Activated T-helper 2 cell treated with anti-CD3 and anti-CD28 coated beads, Interferon-gamma antibody, Interleukin-2, Interleukin-4, amounts not matched to agents 10 μg/mL and 5 μg/mL and 100 μg/mL, durations not matched to agents 14 hours and 24 hours and 36 hours (primary cell): Measurements from ENCODE around the gene LZTS3. TPM values are rescaled to one million over a fixed set of nuclear protein-coding genes. Genes with fewer than 3 reads are reported as not detected.

Experiments used
- DNase-seq: peaks from one replicate; pipeline ENCODE4 v3.0.0; 2021; ENCODE audit warnings: low spot score
- H3K27ac Mint-ChIP-seq: one replicate; pipeline ENCODE4 v1.8.0; 2021; ENCODE audit warnings: mixed read lengths
- H3K27me3 Mint-ChIP-seq: one replicate; pipeline ENCODE4 v1.8.0; 2021; ENCODE audit warnings: low read depth, mixed read lengths
- H3K36me3 Mint-ChIP-seq: one replicate; pipeline ENCODE4 v1.8.0; 2021; ENCODE audit warnings: low read depth, mixed read lengths
- H3K4me1 Mint-ChIP-seq: one replicate; pipeline ENCODE4 v1.8.0; 2021; ENCODE audit warnings: low read depth, mixed read lengths
- H3K4me3 Mint-ChIP-seq: one replicate; pipeline ENCODE4 v1.8.0; 2021; ENCODE audit warnings: low read depth, mild to moderate bottlenecking, moderate library complexity, mixed read lengths
- H3K9me3 Mint-ChIP-seq: one replicate; pipeline ENCODE4 v1.8.0; 2021; ENCODE audit warnings: mixed read lengths
- intact Hi-C: fragments of 100-400 bp; cut with micrococcal nuclease; formaldehyde crosslinking; loops from one replicate; pipeline ENCODE4 v1.15.1; 2023
- total RNA-seq: library from RNA; stranded (reverse); gene quantifications from 2 replicates; pipeline ENCODE4 v1.2.3, GENCODE V29; 2022

The LZTS3 gene
- total RNA-seq, 1 donor from 2014 or later: 0.66 TPM

DNA sequence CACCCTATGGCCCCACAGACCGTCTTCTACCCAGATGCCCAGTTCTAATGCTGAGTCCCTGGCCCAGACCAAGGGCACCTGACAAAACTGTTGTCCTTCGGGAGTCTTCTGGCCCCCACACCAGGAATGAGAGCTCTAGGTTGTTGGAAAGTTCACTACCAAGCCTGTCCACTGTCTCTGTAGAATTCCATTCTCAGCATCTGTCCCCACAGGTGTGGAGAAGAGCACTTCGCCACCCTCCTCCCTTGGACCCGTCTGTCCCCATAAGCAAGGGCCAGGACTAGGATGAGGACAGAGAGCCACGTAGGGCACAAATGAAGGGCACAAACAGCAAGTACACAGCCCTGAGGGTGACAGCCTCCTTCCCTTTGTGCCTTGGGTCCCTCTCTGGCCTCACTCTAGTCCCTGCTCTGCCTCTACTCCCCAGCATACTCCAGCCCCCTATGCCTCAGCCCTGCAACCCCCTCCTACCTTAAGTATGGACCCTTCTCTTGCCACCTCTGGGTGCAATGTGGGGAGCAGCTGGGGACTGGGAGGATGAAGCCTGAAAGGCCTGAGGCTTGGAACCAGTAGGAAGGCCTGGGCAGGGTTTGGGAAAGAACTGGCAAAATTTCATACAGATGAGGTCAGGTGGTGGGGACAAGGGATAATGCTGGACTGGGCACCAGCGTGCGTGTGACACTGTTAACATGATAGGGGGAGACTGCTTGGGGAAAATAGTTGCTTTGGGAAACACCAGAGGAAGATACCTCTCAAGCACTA lies 4.3 kb downstream of the LZTS3 start:
- no peak for DNase-seq
- no peaks in the 10 kb centered on the region for H3K9me3 Mint-ChIP-seq
- H3K27me3 Mint-ChIP-seq: peaks cover 45% of the 10 kb centered on the region
- no peak overlapping the region for H3K27ac Mint-ChIP-seq
- intact Hi-C loops: no loop called here
- H3K36me3 Mint-ChIP-seq: no peaks in the 10 kb centered on the region
- H3K4me3 Mint-ChIP-seq: no peak overlapping the region
- H3K4me1 Mint-ChIP-seq: peaks cover 4% of the 10 kb centered on the region

- intact Hi-C loops: no loop called here
- no peaks in the 10 kb centered on the region for H3K36me3 Mint-ChIP-seq
- peaks cover 43% of the 10 kb centered on the region for H3K27me3 Mint-ChIP-seq
- no peak overlapping the region for H3K4me3 Mint-ChIP-seq
- H3K9me3 Mint-ChIP-seq: no peaks in the 10 kb centered on the region
- peaks cover 4% of the 10 kb centered on the region for H3K4me1 Mint-ChIP-seq
- no peak for DNase-seq
- H3K27ac Mint-ChIP-seq: no peak overlapping the region
Observed at GRCh38 chr20:3168079-3168828, 5.1 kb downstream of the LZTS3 start.

- Mint-ChIP-seq H3K36me3 (no peaks in the 10 kb centered on the region), H3K4me1 (peaks cover 4% of the 10 kb centered on the region), H3K4me3 (no peak overlapping the region), H3K27ac (no peak overlapping the region), H3K27me3 (peaks cover 43% of the 10 kb centered on the region), H3K9me3 (no peaks in the 10 kb centered on the region)
- DNase-seq: no peak
- intact Hi-C loops: no loop called here
Observed at GRCh38 chr20:3167738-3168078, 5.6 kb downstream of the LZTS3 start.

- H3K4me3 Mint-ChIP-seq: no peak overlapping the region
- intact Hi-C loops: no loop called here
- peaks cover 36% of the 10 kb centered on the region for H3K27me3 Mint-ChIP-seq
- H3K27ac Mint-ChIP-seq: no peak overlapping the region
- DNase-seq: no peak
- H3K9me3 Mint-ChIP-seq: no peaks in the 10 kb centered on the region
- H3K36me3 Mint-ChIP-seq: no peaks in the 10 kb centered on the region
- H3K4me1 Mint-ChIP-seq: no peaks in the 10 kb centered on the region
Observed at GRCh38 chr20:3166913-3167342, 6.4 kb downstream of the LZTS3 start.

- Mint-ChIP-seq H3K27ac (no peak overlapping the region), H3K4me3 (no peak overlapping the region), H3K36me3 (no peaks in the 10 kb centered on the region), H3K4me1 (no peaks in the 10 kb centered on the region), H3K27me3 (peaks cover 31% of the 10 kb centered on the region), H3K9me3 (no peaks in the 10 kb centered on the region)
- DNase-seq: no peak
- intact Hi-C loops: no loop called here
Observed at GRCh38 chr20:3166338-3166912, 6.9 kb downstream of the LZTS3 start.

- Mint-ChIP-seq H3K27me3 (peaks cover 24% of the 10 kb centered on the region), H3K36me3 (no peaks in the 10 kb centered on the region), H3K9me3 (no peaks in the 10 kb centered on the region), H3K4me3 (no peak overlapping the region), H3K4me1 (no peaks in the 10 kb centered on the region), H3K27ac (no peak overlapping the region)
- intact Hi-C loops: no loop called here
- DNase-seq: no peak
Observed at GRCh38 chr20:3165473-3166337, 7.6 kb downstream of the LZTS3 start.

GRCh38 chr20:3164763-3165410 lies 8.5 kb downstream of the LZTS3 start:
- H3K36me3 Mint-ChIP-seq: no peaks in the 10 kb centered on the region
- H3K27me3 Mint-ChIP-seq: peaks cover 21% of the 10 kb centered on the region
- no peak overlapping the region for H3K27ac Mint-ChIP-seq
- intact Hi-C loops: no loop called here
- no peak for DNase-seq
- H3K4me1 Mint-ChIP-seq: no peaks in the 10 kb centered on the region
- no peaks in the 10 kb centered on the region for H3K9me3 Mint-ChIP-seq
- H3K4me3 Mint-ChIP-seq: no peak overlapping the region

DNA sequence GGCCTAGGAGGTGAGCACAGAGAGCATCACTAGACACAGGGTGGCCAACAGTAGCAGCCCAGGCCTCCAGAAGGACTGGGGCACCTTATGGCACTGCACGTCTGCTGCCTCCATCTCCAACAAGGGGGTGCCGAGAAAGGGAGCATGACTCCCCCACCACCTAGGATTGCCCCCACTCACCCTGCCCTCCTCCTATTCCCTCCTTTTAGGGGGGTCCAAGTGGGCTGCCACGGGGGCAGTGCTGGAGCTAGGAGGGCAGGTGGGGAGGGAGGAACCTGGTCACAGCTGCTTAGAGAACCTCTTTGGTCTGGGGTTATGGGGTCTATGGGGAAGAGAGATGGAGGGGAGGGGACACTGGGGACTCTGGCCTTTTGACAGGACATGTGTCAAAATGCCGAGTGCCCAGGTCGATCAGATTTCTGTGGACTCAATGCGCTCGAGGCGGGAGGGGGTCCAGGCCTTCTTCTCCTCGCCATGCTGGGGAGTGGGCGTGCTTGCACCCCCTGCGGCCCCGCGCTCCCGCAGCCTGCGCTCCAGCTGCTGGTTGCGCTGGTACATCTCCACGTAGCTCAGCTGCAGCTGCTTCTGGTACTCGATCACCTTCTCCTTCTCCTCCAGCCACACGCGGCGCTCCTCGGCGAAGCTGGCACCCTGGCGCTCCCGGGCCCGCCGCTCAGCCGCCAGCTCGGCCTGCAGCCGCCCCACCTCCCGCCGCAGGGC lies 9.1 kb downstream of the LZTS3 start:
- intact Hi-C loops: no loop called here
- H3K27ac Mint-ChIP-seq: no peak overlapping the region
- no peaks in the 10 kb centered on the region for H3K9me3 Mint-ChIP-seq
- H3K4me1 Mint-ChIP-seq: no peaks in the 10 kb centered on the region
- DNase-seq: no peak
- no peaks in the 10 kb centered on the region for H3K36me3 Mint-ChIP-seq
- H3K27me3 Mint-ChIP-seq: peaks cover 15% of the 10 kb centered on the region
- no peak overlapping the region for H3K4me3 Mint-ChIP-seq

DNA sequence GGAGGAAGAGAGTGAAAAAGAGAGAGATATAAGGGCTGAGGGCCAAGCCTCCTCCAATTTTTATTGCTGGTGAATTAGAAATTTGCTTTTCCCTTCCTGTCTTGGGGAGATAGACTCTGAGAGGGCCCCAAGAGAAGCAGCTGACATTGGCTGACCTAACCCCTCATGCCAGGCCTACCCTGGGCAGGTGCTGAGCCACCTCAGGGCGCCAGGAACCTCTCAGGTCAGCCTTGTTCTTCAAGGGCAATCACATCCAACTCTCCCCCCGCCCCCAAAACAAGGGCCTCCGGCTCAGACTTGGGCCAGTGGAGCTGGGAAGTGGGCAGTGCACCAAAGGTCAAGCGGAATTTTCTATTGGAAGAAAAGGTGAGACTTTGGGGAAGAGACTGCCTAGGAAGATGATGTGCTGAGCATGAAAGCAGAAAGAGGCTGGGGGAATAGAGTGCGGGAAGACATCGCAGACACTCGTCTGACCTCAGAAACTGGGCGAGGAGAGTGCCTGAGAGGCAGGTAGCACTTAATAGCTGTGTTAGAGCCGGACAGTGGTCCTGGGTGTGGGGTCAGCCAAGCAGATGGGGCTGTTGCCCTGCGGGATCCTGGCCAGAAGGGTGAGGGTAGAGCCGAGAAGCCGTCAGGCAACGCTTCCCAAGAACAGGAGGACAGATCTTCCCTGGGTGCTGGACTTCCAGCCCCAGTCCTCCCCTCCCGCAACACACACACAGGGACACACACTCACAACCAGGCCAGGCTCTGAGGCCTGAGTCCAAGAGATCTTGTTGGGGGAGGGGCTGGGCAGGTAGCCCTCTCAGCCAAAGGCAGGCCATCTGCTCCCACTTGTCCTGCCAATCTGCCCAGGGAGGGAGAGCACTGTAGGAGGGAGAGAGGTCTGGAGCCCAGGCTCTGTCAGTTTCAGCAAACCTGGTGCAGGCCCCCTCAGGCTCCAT lies 10.0 kb downstream of the LZTS3 start:
- Mint-ChIP-seq H3K9me3 (no peaks in the 10 kb centered on the region), H3K27ac (no peak overlapping the region), H3K4me1 (peaks cover 4% of the 10 kb centered on the region), H3K27me3 (peaks cover 7% of the 10 kb centered on the region), H3K4me3 (no peak overlapping the region), H3K36me3 (peaks cover 3% of the 10 kb centered on the region)
- no peak for DNase-seq
- intact Hi-C loops: no loop called here

- H3K36me3 Mint-ChIP-seq: peaks cover 7% of the 10 kb centered on the region
- H3K4me1 Mint-ChIP-seq: peaks cover 14% of the 10 kb centered on the region
- H3K4me3 Mint-ChIP-seq: no peak overlapping the region
- no peaks in the 10 kb centered on the region for H3K9me3 Mint-ChIP-seq
- intact Hi-C loops: no loop called here
- H3K27me3 Mint-ChIP-seq: no peaks in the 10 kb centered on the region
- H3K27ac Mint-ChIP-seq: no peak overlapping the region
- no peak for DNase-seq
Observed at GRCh38 chr20:3162080-3162611, 11.2 kb downstream of the LZTS3 start.
